Mesothelial cell of epicardium (in vitro differentiated cells): ENCODE measurements around the gene TBC1D22A. TPM values are rescaled to one million over a fixed set of nuclear protein-coding genes. Genes with fewer than 3 reads are reported as not detected.

Experiments used
- DNase-seq, 2 experiments: peaks; one replicate each; pipeline ENCODE4 v3.0.0; 2021; ENCODE audit warnings: low spot score in 2 of 2; ENCODE audit not compliant: unreplicated experiment in 2 of 2
- H3K27ac Mint-ChIP-seq: 2 replicates; pipeline ENCODE4 v1.8.0; 2021; ENCODE audit warnings: mixed read lengths
- H3K27me3 Mint-ChIP-seq: 2 replicates; pipeline ENCODE4 v1.8.0; 2021; ENCODE audit warnings: low read depth, mixed read lengths
- H3K36me3 Mint-ChIP-seq: 2 replicates; pipeline ENCODE4 v1.8.0; 2021; ENCODE audit warnings: mixed read lengths
- H3K4me1 Mint-ChIP-seq: 2 replicates; pipeline ENCODE4 v1.8.0; 2021; ENCODE audit warnings: mixed read lengths
- H3K4me3 Mint-ChIP-seq: 2 replicates; pipeline ENCODE4 v1.8.0; 2021; ENCODE audit warnings: mild to moderate bottlenecking, moderate library complexity, mixed read lengths
- H3K9me3 Mint-ChIP-seq: 2 replicates; pipeline ENCODE4 v1.8.0; 2021; ENCODE audit warnings: mixed read lengths
- total RNA-seq: library from RNA; stranded (reverse); gene quantifications from 3 replicates; pipeline ENCODE4 v1.2.1, GENCODE V29; 2021
- TF ChIP-seq, protein P1 (sequence below): fragments of 200-600 bp; sonication (generic); IDR thresholded peaks from one replicate; pipeline ENCODE4 v1.5.0; 2021; ENCODE audit warnings: antibody characterized with exemption; ENCODE audit not compliant: unreplicated experiment

TBC1D22A gene
- total RNA-seq, 1 donor from 2014 or later, result 26.6 TPM

DNA sequence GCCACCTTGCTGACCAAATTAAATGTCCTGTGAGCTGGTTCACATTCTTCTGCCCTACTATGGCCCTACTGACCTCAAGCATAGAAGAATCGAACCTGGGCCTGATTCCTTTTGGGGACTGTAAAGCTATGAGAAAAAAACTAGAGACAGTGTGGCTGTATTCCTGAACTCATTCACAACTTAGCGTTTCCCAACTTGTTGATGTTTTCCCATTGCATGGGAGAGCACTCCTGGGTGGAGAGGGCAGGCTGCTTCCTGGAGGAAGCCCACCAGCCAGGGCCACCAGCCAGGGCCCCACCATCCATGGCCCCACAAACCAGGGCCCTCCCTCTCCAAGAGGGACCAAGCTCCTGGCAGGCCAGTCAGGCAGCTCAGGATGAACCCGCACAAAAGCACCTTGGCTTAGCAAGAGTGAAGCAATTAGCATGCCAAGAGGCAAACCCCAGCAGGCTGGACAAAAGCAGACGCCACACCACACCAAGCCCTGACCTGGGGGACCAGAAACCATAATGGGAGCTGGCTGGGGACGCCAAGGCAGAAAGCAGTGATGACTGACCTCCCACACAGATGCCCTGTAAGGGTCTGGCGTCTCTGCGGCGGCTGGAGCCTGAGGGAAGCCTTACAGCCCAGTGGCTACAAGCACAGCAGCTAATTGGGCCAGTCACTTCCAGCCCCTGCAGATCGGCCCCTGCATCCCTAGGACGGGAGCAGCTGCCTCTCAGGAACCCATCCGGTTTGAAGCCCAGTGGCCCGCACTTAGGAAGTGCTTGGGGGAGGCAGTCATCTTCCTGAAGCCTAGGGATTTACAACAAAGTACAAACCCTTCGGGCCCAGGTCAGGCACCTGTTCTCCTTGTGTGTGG lies 26.5 kb upstream of the TBC1D22A start:
- H3K27me3 Mint-ChIP-seq, result no peaks in the 10 kb centered on the region
- DNase-seq, result peak in 1 of 2 experiments; percentile 18
- peak overlapping the region; percentile 92 for H3K4me3 Mint-ChIP-seq
- H3K36me3 Mint-ChIP-seq, result peaks cover 2% of the 10 kb centered on the region
- no peak overlapping the region for H3K27ac Mint-ChIP-seq
- TF ChIP-seq, protein P1, sequence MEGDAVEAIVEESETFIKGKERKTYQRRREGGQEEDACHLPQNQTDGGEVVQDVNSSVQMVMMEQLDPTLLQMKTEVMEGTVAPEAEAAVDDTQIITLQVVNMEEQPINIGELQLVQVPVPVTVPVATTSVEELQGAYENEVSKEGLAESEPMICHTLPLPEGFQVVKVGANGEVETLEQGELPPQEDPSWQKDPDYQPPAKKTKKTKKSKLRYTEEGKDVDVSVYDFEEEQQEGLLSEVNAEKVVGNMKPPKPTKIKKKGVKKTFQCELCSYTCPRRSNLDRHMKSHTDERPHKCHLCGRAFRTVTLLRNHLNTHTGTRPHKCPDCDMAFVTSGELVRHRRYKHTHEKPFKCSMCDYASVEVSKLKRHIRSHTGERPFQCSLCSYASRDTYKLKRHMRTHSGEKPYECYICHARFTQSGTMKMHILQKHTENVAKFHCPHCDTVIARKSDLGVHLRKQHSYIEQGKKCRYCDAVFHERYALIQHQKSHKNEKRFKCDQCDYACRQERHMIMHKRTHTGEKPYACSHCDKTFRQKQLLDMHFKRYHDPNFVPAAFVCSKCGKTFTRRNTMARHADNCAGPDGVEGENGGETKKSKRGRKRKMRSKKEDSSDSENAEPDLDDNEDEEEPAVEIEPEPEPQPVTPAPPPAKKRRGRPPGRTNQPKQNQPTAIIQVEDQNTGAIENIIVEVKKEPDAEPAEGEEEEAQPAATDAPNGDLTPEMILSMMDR, result no peak
- H3K4me1 Mint-ChIP-seq, result peaks cover 46% of the 10 kb centered on the region
- no peaks in the 10 kb centered on the region for H3K9me3 Mint-ChIP-seq

DNA sequence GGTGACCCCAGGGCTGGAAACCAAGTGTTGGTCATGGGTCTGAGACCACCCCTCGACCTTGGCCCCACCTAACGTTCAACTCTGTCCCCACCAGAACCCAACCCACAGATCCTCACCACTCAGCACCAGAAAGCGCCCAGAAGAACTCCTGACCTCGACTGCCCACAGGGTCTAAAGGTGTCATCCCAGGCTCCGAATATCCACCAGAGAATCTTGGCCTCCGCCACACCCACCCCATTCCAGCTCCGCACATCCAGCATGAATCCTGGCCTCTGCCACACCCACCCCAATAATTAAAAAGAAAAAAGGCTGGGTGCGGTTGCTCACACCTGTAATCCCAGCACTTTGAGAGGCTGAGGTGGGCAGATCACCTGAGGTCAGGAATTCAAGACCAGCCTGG lies 25.7 kb upstream of the TBC1D22A start:
- Mint-ChIP-seq H3K4me3 (peak overlapping the region; percentile 92), H3K36me3 (peaks cover 2% of the 10 kb centered on the region), H3K27ac (peak overlapping the region; percentile 12), H3K4me1 (peaks cover 41% of the 10 kb centered on the region), H3K9me3 (no peaks in the 10 kb centered on the region), H3K27me3 (no peaks in the 10 kb centered on the region)
- TF ChIP-seq, protein P1, result no peak
- DNase-seq, result no peak

DNA sequence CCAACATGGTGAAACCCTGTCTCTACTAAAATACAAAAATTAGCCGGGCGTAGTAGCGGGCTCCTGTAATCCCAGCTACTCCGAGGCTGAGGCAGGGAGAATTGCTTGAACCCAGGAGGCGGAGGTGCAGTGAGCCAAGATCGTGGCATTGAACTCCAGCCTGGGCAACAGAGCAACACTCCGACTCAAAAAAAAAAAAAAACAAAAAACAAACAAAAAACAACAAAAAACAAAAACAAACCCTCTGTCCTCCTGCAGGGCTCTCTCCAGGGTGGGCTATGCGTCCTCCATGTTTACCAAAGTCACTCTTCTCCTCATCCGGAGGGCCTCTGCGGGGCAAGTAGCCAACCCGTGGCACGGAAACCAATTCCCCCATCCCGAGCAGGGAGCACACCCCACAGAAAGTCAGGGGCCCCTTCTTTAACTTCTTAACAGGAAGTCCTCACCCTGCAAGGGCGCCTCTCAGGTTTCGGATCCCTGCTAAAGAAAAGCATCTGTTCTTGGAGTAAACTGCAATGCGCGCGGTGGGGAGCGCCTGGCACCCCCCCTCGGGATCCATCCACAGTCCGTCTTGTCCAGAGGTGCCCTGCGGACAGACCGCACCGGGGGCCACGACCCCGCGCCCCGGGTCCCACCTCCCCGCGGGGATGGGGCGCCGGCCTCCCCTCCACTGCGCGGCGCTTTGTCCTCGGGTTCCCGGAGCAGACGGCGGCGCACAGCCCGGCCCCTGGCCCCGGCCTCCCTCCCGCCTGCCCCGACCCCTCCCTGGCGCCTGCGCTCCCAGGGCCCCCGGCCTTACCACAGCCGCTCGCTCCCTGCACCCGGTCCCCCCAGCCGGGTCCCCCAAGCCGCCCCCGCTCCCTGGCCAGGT lies 25.1 kb upstream of the TBC1D22A start:
- peak overlapping the region; percentile 88 for H3K27ac Mint-ChIP-seq
- DNase-seq, result peak; percentile 27 to 60
- TF ChIP-seq, protein P1, result no peak
- peak overlapping the region; percentile 92 for H3K4me3 Mint-ChIP-seq
- peaks cover 2% of the 10 kb centered on the region for H3K36me3 Mint-ChIP-seq
- no peaks in the 10 kb centered on the region for H3K9me3 Mint-ChIP-seq
- no peaks in the 10 kb centered on the region for H3K27me3 Mint-ChIP-seq
- H3K4me1 Mint-ChIP-seq, result peaks cover 38% of the 10 kb centered on the region

DNA sequence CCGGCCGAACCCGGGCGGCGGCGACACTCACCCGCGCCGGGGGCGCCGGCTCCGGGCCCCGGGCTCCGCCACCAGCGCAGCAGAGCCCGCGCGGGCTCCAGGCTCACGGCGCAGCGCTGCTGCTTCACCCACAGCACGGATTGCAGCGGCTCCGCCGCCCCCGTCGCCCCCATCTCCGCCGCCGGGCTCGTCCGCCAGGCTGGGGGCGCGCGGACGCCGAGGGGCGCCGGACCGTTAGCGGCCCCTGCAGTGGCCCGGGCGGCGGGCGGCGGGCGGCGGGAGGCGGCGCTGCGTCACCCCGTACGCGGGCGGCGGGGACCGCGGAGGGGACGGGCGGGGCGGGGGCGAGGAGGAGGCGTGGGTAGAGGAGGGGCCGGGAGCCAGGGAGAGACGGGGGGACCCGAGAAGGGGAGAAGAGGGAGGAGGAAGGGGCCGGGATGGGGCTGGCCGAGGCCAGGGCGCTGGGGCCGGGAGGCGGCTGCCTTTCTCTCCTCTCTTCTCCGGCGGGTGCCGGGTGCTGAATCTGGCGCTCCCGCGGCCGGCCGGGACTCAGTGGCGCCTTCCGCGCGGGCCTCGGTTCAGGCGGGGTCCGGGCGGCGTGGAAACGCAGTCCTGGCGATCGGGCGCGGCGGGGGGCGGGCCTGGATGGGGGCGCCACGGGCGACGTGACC lies 24.3 kb upstream of the TBC1D22A start, which contains the start of gene CERK:
Gene CERK (minus strand): TSS at position 277 of the 671 bp plus-strand sequence. CDS start 104 bp downstream, at position 173.
- Mint-ChIP-seq H3K4me3 (peak within 1 kb of the TSS; percentile 92), H3K27ac (peak within 1 kb of the TSS; percentile 88), H3K36me3 (peaks cover 2% of the 10 kb centered on the region), H3K4me1 (peaks cover 44% of the 10 kb centered on the region), H3K27me3 (no peaks in the 10 kb centered on the region), H3K9me3 (no peaks in the 10 kb centered on the region)
- TF ChIP-seq, protein P1, result no peak
- DNase-seq, result peak; percentile 64 to 66

DNA sequence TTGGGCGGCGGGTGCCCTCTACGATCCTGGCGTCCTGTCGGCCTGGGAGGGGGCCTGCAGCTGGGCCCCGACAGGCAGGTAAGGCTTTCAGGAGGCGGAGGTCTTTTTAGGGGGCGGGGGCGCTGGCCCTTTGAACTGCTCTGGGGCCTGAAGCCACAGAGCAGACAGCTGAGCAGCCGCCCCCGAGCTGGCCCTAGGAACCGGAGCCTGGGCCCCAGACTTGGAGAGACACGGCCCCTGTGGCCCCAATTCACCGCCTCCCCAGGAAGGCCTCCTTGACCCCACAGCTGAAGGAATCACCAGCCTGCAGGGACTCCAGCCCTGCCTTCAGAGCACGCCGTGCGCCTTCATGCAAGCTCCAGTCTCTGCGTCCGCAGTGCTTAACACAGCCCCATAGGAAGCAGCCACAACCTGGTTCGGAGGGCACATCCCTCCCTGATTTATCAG lies 23.8 kb upstream of the TBC1D22A start:
- Mint-ChIP-seq H3K27ac (peak overlapping the region; percentile 80), H3K4me3 (peak overlapping the region; percentile 77), H3K36me3 (peaks cover 2% of the 10 kb centered on the region), H3K9me3 (no peaks in the 10 kb centered on the region), H3K4me1 (peaks cover 44% of the 10 kb centered on the region), H3K27me3 (no peaks in the 10 kb centered on the region)
- TF ChIP-seq, protein P1, result no peak
- DNase-seq, result peak in 1 of 2 experiments; percentile 16
